Progenitor cell of endocrine pancreas (in vitro differentiated cells): Measurements from ENCODE around the gene FMO4. TPM values are rescaled to one million over a fixed set of nuclear protein-coding genes. Genes with fewer than 3 reads are reported as not detected.

Experiments used
- DNase-seq: peaks from one replicate; pipeline ENCODE4 v3.0.0; 2021; ENCODE audit warnings: low spot score; ENCODE audit not compliant: unreplicated experiment
- H3K27ac Mint-ChIP-seq: 2 replicates; pipeline ENCODE4 v1.8.0; 2021; ENCODE audit warnings: mild to moderate bottlenecking, moderate library complexity, mixed read lengths
- H3K27me3 Mint-ChIP-seq: 2 replicates; pipeline ENCODE4 v1.8.0; 2021; ENCODE audit warnings: mixed read lengths
- H3K36me3 Mint-ChIP-seq: 2 replicates; pipeline ENCODE4 v1.8.0; 2022; ENCODE audit warnings: mixed read lengths; ENCODE audit not compliant: insufficient read depth
- H3K4me1 Mint-ChIP-seq: 2 replicates; pipeline ENCODE4 v1.8.0; 2021; ENCODE audit warnings: low read depth, mixed read lengths
- H3K4me3 Mint-ChIP-seq: 2 replicates; pipeline ENCODE4 v1.8.0; 2021; ENCODE audit warnings: low read depth, mild to moderate bottlenecking, moderate library complexity, mixed read lengths
- H3K9me3 Mint-ChIP-seq: 2 replicates; pipeline ENCODE4 v1.8.0; 2021; ENCODE audit warnings: low read depth, mixed read lengths
- CTCF ChIP-seq: fragments of 200-600 bp; sonication (generic); IDR thresholded peaks from one replicate; pipeline ENCODE4 v1.5.0; 2021; ENCODE audit warnings: antibody characterized with exemption, mild to moderate bottlenecking; ENCODE audit not compliant: unreplicated experiment
- total RNA-seq: library from RNA; stranded (reverse); gene quantifications from 2 replicates; pipeline ENCODE4 v1.2.1, GENCODE V29; 2021

Gene FMO4
- total RNA-seq, 1 donor from 2014 or later: 4.5 TPM

GRCh38 chr1:171277534-171277933 lies 36.4 kb upstream of the FMO4 start:
- H3K4me3 Mint-ChIP-seq: no peak overlapping the region
- H3K27me3 Mint-ChIP-seq: peaks cover 8% of the 10 kb centered on the region
- no peak overlapping the region for H3K27ac Mint-ChIP-seq
- no peak for DNase-seq
- H3K36me3 Mint-ChIP-seq: no peaks in the 10 kb centered on the region
- H3K9me3 Mint-ChIP-seq: no peaks in the 10 kb centered on the region
- H3K4me1 Mint-ChIP-seq: peaks cover 16% of the 10 kb centered on the region
- no peak for TF ChIP-seq CTCF

GRCh38 chr1:171279234-171279633 lies 34.7 kb upstream of the FMO4 start:
- TF ChIP-seq CTCF: no peak
- no peak overlapping the region for H3K27ac Mint-ChIP-seq
- H3K4me3 Mint-ChIP-seq: no peak overlapping the region
- no peaks in the 10 kb centered on the region for H3K9me3 Mint-ChIP-seq
- H3K27me3 Mint-ChIP-seq: peaks cover 8% of the 10 kb centered on the region
- DNase-seq: no peak
- H3K4me1 Mint-ChIP-seq: peaks cover 16% of the 10 kb centered on the region
- no peaks in the 10 kb centered on the region for H3K36me3 Mint-ChIP-seq

- Mint-ChIP-seq H3K4me1 (peaks cover 16% of the 10 kb centered on the region), H3K4me3 (no peak overlapping the region), H3K9me3 (no peaks in the 10 kb centered on the region), H3K27me3 (peaks cover 8% of the 10 kb centered on the region), H3K27ac (no peak overlapping the region), H3K36me3 (no peaks in the 10 kb centered on the region)
- no peak for DNase-seq
- no peak for TF ChIP-seq CTCF
These were observed 34.3 kb upstream of the FMO4 start for GRCh38 chr1:171279678-171280077.

- DNase-seq: no peak
- Mint-ChIP-seq H3K36me3 (no peaks in the 10 kb centered on the region), H3K9me3 (no peaks in the 10 kb centered on the region), H3K27me3 (peaks cover 14% of the 10 kb centered on the region), H3K4me1 (peaks cover 16% of the 10 kb centered on the region), H3K27ac (no peak overlapping the region), H3K4me3 (no peak overlapping the region)
- no peak for TF ChIP-seq CTCF
These were observed 33.4 kb upstream of the FMO4 start for GRCh38 chr1:171280599-171280998.

GRCh38 chr1:171286032-171286705 lies 27.8 kb upstream of the FMO4 start:
- TF ChIP-seq CTCF: no peak
- H3K4me1 Mint-ChIP-seq: no peaks in the 10 kb centered on the region
- no peaks in the 10 kb centered on the region for H3K36me3 Mint-ChIP-seq
- H3K9me3 Mint-ChIP-seq: no peaks in the 10 kb centered on the region
- no peak overlapping the region for H3K27ac Mint-ChIP-seq
- H3K4me3 Mint-ChIP-seq: no peak overlapping the region
- peaks cover 14% of the 10 kb centered on the region for H3K27me3 Mint-ChIP-seq
- DNase-seq: no peak
